Heart left ventricle (tissue), 13 donors: Measurements from ENCODE around the gene ABCC8.

ENCODE experiments used
- CTCF ChIP-seq, 12 donors: fragments of 200-600 bp; sonication (generic) in 4 of 12; IDR thresholded peaks; one replicate each; pipeline versions ENCODE4 v1.5.0 to v1.8.0; 2018 to 2022; ENCODE audit warnings: antibody characterized with exemption in 12 of 12, mild to moderate bottlenecking in 5 of 12
- POLR2A ChIP-seq, 2 donors: fragments of 450-650 bp; IDR thresholded peaks; one replicate each; pipeline ENCODE4 v1.6.1; 2017; ENCODE audit warnings: antibody characterized with exemption in 2 of 2, mild to moderate bottlenecking in 2 of 2, moderate library complexity in 2 of 2
- donor health status: ischemic (EF 13 %, LVEDD 7.1; RV severe dilation, severe dysfunction).
- donor health status: DM: no; HTN: yes; CAD: no.
- donor health status: DM: no; HTN: no; CAD: no.
- donor health status: ischemic (EF 25% LVEDD 6.9; RV normal size, moderate dysfunction).
- donor health status: ischemic (EF 25% LVEDD 5.7; RV mildly dilated, moderate dysfunction).
- donor health status: ischemic (EF 35%, LVEDD 5.7; RV mildly dilated, moderate dysfunction).
- donor health status: nonischemic (EF 11% LVEDD 7.7; RV severe dilation, severe dysfunction).
- donor health status: DM: yes; HTN: yes; CAD: no.
- donor health status: PGD.
- donor health status: ischemic (EF 29% LVEDD 5.4; RV normal size, mild dysfunction).
- donor health status: nonischemic (EF 23%, LVEDD 6.1; RV moderate dilation, normal function).

GRCh38 chr11:17508791-17509190 is 32.1 kb upstream of the ABCC8 start:
- TF ChIP-seq CTCF (IDR thresholded peaks at IDR 0.05), result no peak
- TF ChIP-seq POLR2A (IDR thresholded peaks at IDR 0.05), result no peak
